K562 (cell line): ENCODE measurements around the gene MBD6. TPM values are rescaled to one million over a fixed set of nuclear protein-coding genes. Genes with fewer than 3 reads are reported as not detected.

Source experiments
- ATAC-seq: fragments of 200-7000 bp; cut with Tn5 transposase; 3 replicates; pipeline ENCODE4 v1.9.1; 2020; ENCODE audit warnings: moderate library complexity
- BruUV-seq: library from RNA; stranded (reverse); fragments of 400-500 nt; replicated peaks from 2 replicates; lab custom pipeline; 2021; lab: Mats Ljungman, UMichigan
- CTCF ChIA-PET: fragments of 300-600 bp; formaldehyde crosslinking; extraction: SDS; loops from one replicate; lab custom pipeline; 2021; ENCODE audit warnings: low intra/inter-chr PET ratio; lab: Yijun Ruan, JAX
- POLR2A ChIA-PET: fragments of 300-600, 350-650 bp; sonication (Branson Sonifier 250); formaldehyde crosslinking; extraction: SDS; loops from one replicate; lab custom pipeline; 2021; ENCODE audit warnings: antibody characterized with exemption, inconsistent platforms; lab: Yijun Ruan, JAX
- DNase-seq, 4 experiments: peaks; one replicate each; pipeline versions ENCODE4 v3.0.0 to v3.0.0-alpha.2; 2011 to 2018; ENCODE audit warnings: low spot score in 3 of 4, mixed read lengths in 3 of 4; ENCODE audit errors: extremely low read depth in 1 of 4
- FAIRE-seq: peaks from 2 replicates; lab custom pipeline; 2011; peaks lifted over from hg19 to GRCh38; lab: Jason Lieb, UNC
- H2AFZ ChIP-seq: 2 replicates; pipeline ENCODE4 v1.6.0; 2011; ENCODE audit warnings: low read depth, low read length, control low read depth, inconsistent platforms
- H3K27ac ChIP-seq: fragments of 200-600 bp; 3 replicates; pipeline ENCODE4 v1.8.0; 2011; ENCODE audit warnings: low read depth, mild to moderate bottlenecking, control low read depth, inconsistent platforms, low read length, moderate library complexity, mixed read lengths; ENCODE audit errors: extremely low read depth
- H3K27me3 ChIP-seq, 2 experiments: fragments of 300-600 bp in 1 of 2; 2 replicates in 1 of 2; 3 replicates in 1 of 2; pipeline versions ENCODE4 v1.6.0 to v1.8.0; 2011; ENCODE audit warnings: inconsistent platforms in 2 of 2, low read length in 2 of 2, mild to moderate bottlenecking in 1 of 2, mixed read lengths in 1 of 2, moderate library complexity in 1 of 2; ENCODE audit not compliant: control insufficient read depth in 2 of 2, insufficient read depth in 2 of 2
- H3K36me3 ChIP-seq: fragments of 300-600 bp; 3 replicates; pipeline ENCODE4 v1.8.0; 2011; ENCODE audit warnings: mild to moderate bottlenecking, low read length, inconsistent platforms; ENCODE audit not compliant: control insufficient read depth, insufficient read depth
- H3K4me1 ChIP-seq, 2 experiments: fragments of 200-600 bp in 1 of 2; replicated peaks in 1 of 2; 2 replicates in 1 of 2; 3 replicates in 1 of 2; pipeline versions ENCODE4 v1.5.1 to v1.8.0; 2011; ENCODE audit warnings: inconsistent platforms in 2 of 2, low read length in 2 of 2, mild to moderate bottlenecking in 1 of 2, mixed read lengths in 1 of 2, moderate library complexity in 1 of 2; ENCODE audit not compliant: control insufficient read depth in 2 of 2, insufficient read depth in 2 of 2
- H3K4me2 ChIP-seq: 2 replicates; pipeline ENCODE4 v1.6.1; 2011; ENCODE audit warnings: low read length, control low read depth, inconsistent platforms, mixed read lengths; ENCODE audit not compliant: insufficient read depth
- H3K4me3 ChIP-seq: fragments of 200-600 bp; sonication (generic), shearing (Covaris generic); 2 replicates; pipeline ENCODE4 v1.5.1; 2016; ENCODE audit warnings: control low read depth, inconsistent platforms
- H3K79me2 ChIP-seq: fragments of 200-600 bp; 3 replicates; pipeline ENCODE4 v1.8.0; 2011; ENCODE audit warnings: low read length, inconsistent platforms; ENCODE audit not compliant: control insufficient read depth, insufficient read depth
- H3K9ac ChIP-seq, 2 experiments: 2 replicates each; pipeline versions ENCODE4 v1.6.0 to v1.6.1; 2011; ENCODE audit warnings: low read depth in 2 of 2, low read length in 2 of 2, control low read depth in 1 of 2, inconsistent platforms in 1 of 2, mild to moderate bottlenecking in 1 of 2, mixed read lengths in 1 of 2; ENCODE audit not compliant: insufficient read depth in 1 of 2
- H3K9me1 ChIP-seq: one replicate; pipeline ENCODE4 v1.6.0; 2011; ENCODE audit warnings: inconsistent platforms, mild to moderate bottlenecking, low read length, moderate library complexity; ENCODE audit not compliant: control insufficient read depth, insufficient read depth
- H3K9me3 ChIP-seq: replicated peaks from 2 replicates; pipeline ENCODE4 v1.5.1; 2011; ENCODE audit warnings: low read depth, low read length, inconsistent platforms; ENCODE audit not compliant: control insufficient read depth, insufficient read depth
- H4K20me1 ChIP-seq: replicated peaks from 2 replicates; pipeline ENCODE4 v1.6.1; 2011; ENCODE audit warnings: low read length, inconsistent platforms, mixed read lengths; ENCODE audit not compliant: control insufficient read depth, insufficient read depth
- EHMT2 ChIP-seq: fragments of 450-650 bp; IDR thresholded peaks from 2 replicates; pipeline ENCODE4 v1.6.1; 2018; ENCODE audit warnings: antibody characterized with exemption
- HCFC1 ChIP-seq: IDR thresholded peaks from 2 replicates; pipeline ENCODE4 v1.6.1; 2012; ENCODE audit warnings: low read depth, low read length, improper control_type of control experiment
- MIER1 ChIP-seq: fragments of 450-650 bp; IDR thresholded peaks from 2 replicates; pipeline ENCODE4 v1.6.1; 2016; ENCODE audit warnings: antibody characterized with exemption, mild to moderate bottlenecking, low read depth
- ZNF395 ChIP-seq: fragments of 200-800 bp; sonication (Bioruptor generic); IDR thresholded peaks from 2 replicates; pipeline ENCODE4 v1.6.1; 2017; ENCODE audit warnings: missing genetic modification characterization, missing compliant biosample characterization
- ZNF695 ChIP-seq: fragments of 450-650 bp; formaldehyde crosslinking; IDR thresholded peaks from 2 replicates; pipeline ENCODE4 v1.4.0; 2020; ENCODE audit warnings: mild to moderate bottlenecking, moderate library complexity
- ZNF778 ChIP-seq: fragments of 450-650 bp; formaldehyde crosslinking; IDR thresholded peaks from 2 replicates; pipeline ENCODE4 v1.4.0; 2020; ENCODE audit warnings: mild to moderate bottlenecking, moderate library complexity
- WGBS: fragments of 100-300 bp; shearing (Covaris generic); methylation state at CpG from one replicate; pipeline ENCODE4 v1.1.6; 2016; ENCODE audit warnings: low coverage, mixed read lengths; ENCODE audit not compliant: insufficient coverage; ENCODE audit errors: missing lambda C conversion rate; 5-methylcytosine and 5-hydroxymethylcytosine counted together
- in situ Hi-C: fragments of 300-500 bp; cut with MboI; formaldehyde crosslinking; loops from 4 replicates; pipeline ENCODE4 v1.15.0; 2018; ENCODE audit warnings: inconsistent platforms, mixed read lengths
- intact Hi-C: fragments of 100-400 bp; cut with micrococcal nuclease; formaldehyde crosslinking; loops from 2 replicates; pipeline ENCODE4 v1.14.2; 2022
- polyA plus RNA-seq, 8 experiments: library from polyadenylated mRNA; depleted of rRNA in 4 of 8; stranded (reverse) in 5 of 8; unstranded in 3 of 8; fragments of >200 nt; fragmentation: Nextera tagmentation in 2 of 8; fragmentation: Illumina TruSeq in 1 of 8; extraction: Ambion mirVana in 2 of 8; extraction: Trizol in 1 of 8; gene quantifications; 2 replicates each; pipeline versions ENCODE4 v1.2.1 to v1.2.3, GENCODE V29; 2011 to 2014; ENCODE audit warnings: inconsistent platforms in 1 of 8, missing spikeins in 1 of 8
- total RNA-seq, 7 experiments: library from RNA; depleted of rRNA in 6 of 7; stranded (reverse); fragments of >200 nt in 6 of 7; fragmentation: Illumina TruSeq in 2 of 7; extraction: Trizol in 2 of 7; gene quantifications; 2 replicates each; pipeline versions ENCODE4 v1.2.1 to v1.2.3, GENCODE V29; 2011 to 2021; ENCODE audit warnings: low replicate concordance in 1 of 7

Gene MBD6
- total and polyA plus RNA-seq, 9 of the 15 experiments (the other 6 are each of a cell fraction or from before 2014, with no cell fraction given): 2.0 to 54.8 (median 3.8) TPM

DNA sequence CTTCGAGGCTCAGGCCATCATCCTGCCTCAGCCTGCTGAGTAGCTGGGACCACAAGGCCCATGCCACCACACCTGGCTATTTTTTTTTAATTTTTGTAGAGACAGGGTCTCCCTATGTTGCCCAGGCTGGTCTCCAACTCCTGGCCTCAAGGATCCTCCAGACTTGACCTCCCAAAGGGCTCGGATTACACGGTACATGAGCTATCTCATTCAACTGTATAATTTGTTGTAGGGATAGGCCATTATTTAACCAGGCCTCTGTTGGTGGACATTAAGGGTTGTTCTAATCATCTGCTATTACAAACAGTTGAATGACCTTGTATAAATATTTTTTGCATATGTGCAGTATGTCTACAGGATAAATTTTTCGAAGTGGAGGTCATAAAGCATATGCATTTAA, 36.2 kb downstream of the MBD6 start:
- no peaks in the 10 kb centered on the region for H4K20me1 ChIP-seq
- no peaks in the 10 kb centered on the region for H3K9me3 ChIP-seq
- DNase-seq (no peak), ATAC-seq (peak; percentile 24; the same call in 1 of the 3 replicates), FAIRE-seq (no peak)
- peaks cover 18% of the 10 kb centered on the region for H3K36me3 ChIP-seq
- no peaks in the 10 kb centered on the region for H3K9me1 ChIP-seq
- H3K4me2 ChIP-seq: no peak overlapping the region
- TF ChIP-seq HCFC1: no peak
- no peak for TF ChIP-seq ZNF695
- no peak for TF ChIP-seq ZNF778 (CRISPR knock-in tag)
- TF ChIP-seq MIER1: no peak
- no peak for TF ChIP-seq ZNF395
- no peak for TF ChIP-seq EHMT2
- no TSS peak for BruUV-seq
- 0 out of 4 replicates have a peak overlapping the region, but pooled peaks of 1 of the 2 experiments have one; percentile 28 for H3K9ac ChIP-seq
- POLR2A ChIA-PET: interaction anchor here (0.6 kb wide), 3 partner anchors 12 to 286 kb away, joined by 3 read pairs; no protein-coding TSS in a partner anchor
- peaks cover 29% of the 10 kb centered on the region for H3K79me2 ChIP-seq
- WGBS: 68% methylated on average over 4 of the region's 4 CpGs
- no peak overlapping the region for H3K4me3 ChIP-seq
- peaks cover 19% of the 10 kb centered on the region in 2 experiments for H3K4me1 ChIP-seq
- CTCF ChIA-PET: no interaction called here
- no peak overlapping the region for H2AFZ ChIP-seq
- H3K27me3 ChIP-seq: no peaks in the 10 kb centered on the region
- H3K27ac ChIP-seq: no peak overlapping the region
- intact Hi-C loops: no loop called here
- in situ Hi-C loops: no loop called here
